Activated CD4-positive, CD25-positive, alpha-beta regulatory T cell treated with anti-CD3 and anti-CD28 coated beads, Interleukin-2, amount 50 U/mL, for 24 hours (primary cell): Measurements from ENCODE around the gene KCNS1.
"Not testable (repeated sequence)": the region's sequence is repeated elsewhere in the genome, so short reads cannot be mapped to it uniquely, and the experiment has no call there.

Source experiments
- ATAC-seq, 2 donors: fragments of 150-1000 bp; cut with Tn5 transposase; one replicate each; pipeline ENCODE4 v1.10.0; 2021; ENCODE audit warnings: mild to moderate bottlenecking in 1 of 2, moderate library complexity in 1 of 2

The KCNS1 gene

GRCh38 chr20:45100563-45101245, at the start of gene KCNS1:
Gene KCNS1 (minus strand): TSS chr20:45101127. CDS start chr20:45099236, 1,891 bp downstream.
- no peak for ATAC-seq

GRCh38 chr20:45149062-45149461, 48.1 kb upstream of the KCNS1 start:
- ATAC-seq: no peak

- no peak for ATAC-seq
These were observed 39.9 kb upstream of the KCNS1 start for GRCh38 chr20:45140836-45141235.

- not testable (repeated sequence) for ATAC-seq
These were observed 38.9 kb upstream of the KCNS1 start for GRCh38 chr20:45139733-45140375.

- peak in 1 of 2 donors; percentile 53 for ATAC-seq
These were observed 37.8 kb upstream of the KCNS1 start for GRCh38 chr20:45138561-45139300.

GRCh38 chr20:45136911-45137310, 36.0 kb upstream of the KCNS1 start:
- ATAC-seq: no peak

- no peak for ATAC-seq
These were observed 27.2 kb upstream of the KCNS1 start for GRCh38 chr20:45128099-45128498.

- no peak for ATAC-seq
These were observed 23.4 kb upstream of the KCNS1 start, which contains the start of gene WFDC12 for GRCh38 chr20:45124365-45124764. Gene WFDC12 (minus strand): TSS chr20:45124465. CDS start chr20:45124447, 18 bp downstream.

- ATAC-seq: no peak
These were observed 20.5 kb upstream of the KCNS1 start for GRCh38 chr20:45121388-45121787.

GRCh38 chr20:45119556-45120266, 18.8 kb upstream of the KCNS1 start:
- ATAC-seq: no peak

- ATAC-seq: no peak
These were observed 17.1 kb upstream of the KCNS1 start for GRCh38 chr20:45118028-45118427.

- no peak for ATAC-seq
These were observed 16.7 kb upstream of the KCNS1 start for GRCh38 chr20:45117581-45117980.

- ATAC-seq: peak in 1 of 2 donors; percentile 34
These were observed 14.9 kb upstream of the KCNS1 start for GRCh38 chr20:45115829-45116228.

GRCh38 chr20:45115386-45115774, 14.5 kb upstream of the KCNS1 start:
- ATAC-seq: no peak

- ATAC-seq: peak; percentile 39 to 46
These were observed 13.8 kb upstream of the KCNS1 start, which contains the start of gene WFDC5 for GRCh38 chr20:45114465-45115385. Gene WFDC5 (minus strand): TSS chr20:45115174. CDS start chr20:45115083, 91 bp downstream.

GRCh38 chr20:45113865-45114264, 12.9 kb upstream of the KCNS1 start:
- no peak for ATAC-seq

GRCh38 chr20:45112754-45113153, 11.8 kb upstream of the KCNS1 start:
- no peak for ATAC-seq

GRCh38 chr20:45111799-45112471, 11.0 kb upstream of the KCNS1 start:
- ATAC-seq: no peak

GRCh38 chr20:45111285-45111684, 10.4 kb upstream of the KCNS1 start:
- ATAC-seq: no peak

GRCh38 chr20:45110301-45110700, 9.4 kb upstream of the KCNS1 start:
- no peak for ATAC-seq

- no peak for ATAC-seq
These were observed 8.7 kb upstream of the KCNS1 start for GRCh38 chr20:45109634-45110033.
